ENCODE measurements around the gene BHMT2. TPM values are rescaled to one million over a fixed set of nuclear protein-coding genes. Genes with fewer than 3 reads are reported as not detected.

The BHMT2 gene
- total and polyA plus RNA-seq, 2 of the 13 experiments (the other 11 are each of a cell fraction or from before 2014, with no cell fraction given): 13.8 to 18.8 TPM

GRCh38 chr5:79108792-79109191 is 39.2 kb downstream of the BHMT2 start (continued):
- TF ChIP-seq ZNF431 (CRISPR knock-in tag; IDR thresholded peaks at IDR 0.05; ENCODE audit: borderline replicate concordance, low read depth) (no peak), ZNF883 (CRISPR knock-in tag; IDR thresholded peaks at IDR 0.05; ENCODE audit: not compliant biosample characterization) (no peak), ZNF660 (CRISPR knock-in tag; IDR thresholded peaks at IDR 0.05; ENCODE audit: borderline replicate concordance, low read depth) (no peak), ZFP1 (CRISPR knock-in tag; IDR thresholded peaks at IDR 0.05) (no peak), SUZ12 (IDR thresholded peaks at IDR 0.05; ENCODE audit: low read depth, low read length) (no peak), ATF7 (IDR thresholded peaks at IDR 0.05) (no peak), ATF7 (CRISPR knock-in tag; IDR thresholded peaks at IDR 0.05) (no peak), MED1 (CRISPR knock-in tag; IDR thresholded peaks at IDR 0.05) (peak; percentile 91), SOX5 (CRISPR knock-in tag; IDR thresholded peaks at IDR 0.05; ENCODE audit: borderline replicate concordance) (peak; percentile 58; the same call in 1 of the 2 replicates), MXD3 (CRISPR knock-in tag; IDR thresholded peaks at IDR 0.05) (no peak; the same call in 1 of the 2 replicates), ZNF792 (CRISPR knock-in tag; IDR thresholded peaks at IDR 0.05) (no peak), NR2F6 (IDR thresholded peaks at IDR 0.05) (peak; percentile 32; the same call in 1 of the 2 replicates), NR2F6 (CRISPR knock-in tag; IDR thresholded peaks at IDR 0.05) (peak; percentile 85), SOX13 (IDR thresholded peaks at IDR 0.05) (no peak), SOX13 (CRISPR knock-in tag; conservative IDR thresholded peaks at IDR 0.05 in 1 of 2, IDR thresholded peaks at IDR 0.05 in 1 of 2) (peak in 1 of 2 experiments; percentile 14; a peak in 1 of 4 replicates), THAP7 (CRISPR knock-in tag; IDR thresholded peaks at IDR 0.05) (no peak), NCOR1 (IDR thresholded peaks at IDR 0.05; ENCODE audit: borderline replicate concordance, low read length) (peak; percentile 25; the same call in 1 of the 2 replicates), ZNF839 (CRISPR knock-in tag; IDR thresholded peaks at IDR 0.05; ENCODE audit: borderline replicate concordance) (no peak), PRPF4 (IDR thresholded peaks at IDR 0.05; ENCODE audit: low read depth, low read length, poor library complexity, severe bottlenecking) (no peak), ZNF326 (CRISPR knock-in tag; IDR thresholded peaks at IDR 0.05; ENCODE audit: borderline replicate concordance) (no peak), ARNTL (CRISPR knock-in tag; IDR thresholded peaks at IDR 0.05) (no peak), GTF2F1 (IDR thresholded peaks at IDR 0.05; ENCODE audit: low read length) (no peak), KLF9 (CRISPR knock-in tag; IDR thresholded peaks at IDR 0.05; ENCODE audit: low read depth) (no peak)
- TF ChIP-seq, protein P1, sequence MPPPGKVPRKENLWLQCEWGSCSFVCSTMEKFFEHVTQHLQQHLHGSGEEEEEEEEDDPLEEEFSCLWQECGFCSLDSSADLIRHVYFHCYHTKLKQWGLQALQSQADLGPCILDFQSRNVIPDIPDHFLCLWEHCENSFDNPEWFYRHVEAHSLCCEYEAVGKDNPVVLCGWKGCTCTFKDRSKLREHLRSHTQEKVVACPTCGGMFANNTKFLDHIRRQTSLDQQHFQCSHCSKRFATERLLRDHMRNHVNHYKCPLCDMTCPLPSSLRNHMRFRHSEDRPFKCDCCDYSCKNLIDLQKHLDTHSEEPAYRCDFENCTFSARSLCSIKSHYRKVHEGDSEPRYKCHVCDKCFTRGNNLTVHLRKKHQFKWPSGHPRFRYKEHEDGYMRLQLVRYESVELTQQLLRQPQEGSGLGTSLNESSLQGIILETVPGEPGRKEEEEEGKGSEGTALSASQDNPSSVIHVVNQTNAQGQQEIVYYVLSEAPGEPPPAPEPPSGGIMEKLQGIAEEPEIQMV (CRISPR knock-in tag; IDR thresholded peaks at IDR 0.05; ENCODE audit: low read depth): no peak
- TF ChIP-seq, protein P2, sequence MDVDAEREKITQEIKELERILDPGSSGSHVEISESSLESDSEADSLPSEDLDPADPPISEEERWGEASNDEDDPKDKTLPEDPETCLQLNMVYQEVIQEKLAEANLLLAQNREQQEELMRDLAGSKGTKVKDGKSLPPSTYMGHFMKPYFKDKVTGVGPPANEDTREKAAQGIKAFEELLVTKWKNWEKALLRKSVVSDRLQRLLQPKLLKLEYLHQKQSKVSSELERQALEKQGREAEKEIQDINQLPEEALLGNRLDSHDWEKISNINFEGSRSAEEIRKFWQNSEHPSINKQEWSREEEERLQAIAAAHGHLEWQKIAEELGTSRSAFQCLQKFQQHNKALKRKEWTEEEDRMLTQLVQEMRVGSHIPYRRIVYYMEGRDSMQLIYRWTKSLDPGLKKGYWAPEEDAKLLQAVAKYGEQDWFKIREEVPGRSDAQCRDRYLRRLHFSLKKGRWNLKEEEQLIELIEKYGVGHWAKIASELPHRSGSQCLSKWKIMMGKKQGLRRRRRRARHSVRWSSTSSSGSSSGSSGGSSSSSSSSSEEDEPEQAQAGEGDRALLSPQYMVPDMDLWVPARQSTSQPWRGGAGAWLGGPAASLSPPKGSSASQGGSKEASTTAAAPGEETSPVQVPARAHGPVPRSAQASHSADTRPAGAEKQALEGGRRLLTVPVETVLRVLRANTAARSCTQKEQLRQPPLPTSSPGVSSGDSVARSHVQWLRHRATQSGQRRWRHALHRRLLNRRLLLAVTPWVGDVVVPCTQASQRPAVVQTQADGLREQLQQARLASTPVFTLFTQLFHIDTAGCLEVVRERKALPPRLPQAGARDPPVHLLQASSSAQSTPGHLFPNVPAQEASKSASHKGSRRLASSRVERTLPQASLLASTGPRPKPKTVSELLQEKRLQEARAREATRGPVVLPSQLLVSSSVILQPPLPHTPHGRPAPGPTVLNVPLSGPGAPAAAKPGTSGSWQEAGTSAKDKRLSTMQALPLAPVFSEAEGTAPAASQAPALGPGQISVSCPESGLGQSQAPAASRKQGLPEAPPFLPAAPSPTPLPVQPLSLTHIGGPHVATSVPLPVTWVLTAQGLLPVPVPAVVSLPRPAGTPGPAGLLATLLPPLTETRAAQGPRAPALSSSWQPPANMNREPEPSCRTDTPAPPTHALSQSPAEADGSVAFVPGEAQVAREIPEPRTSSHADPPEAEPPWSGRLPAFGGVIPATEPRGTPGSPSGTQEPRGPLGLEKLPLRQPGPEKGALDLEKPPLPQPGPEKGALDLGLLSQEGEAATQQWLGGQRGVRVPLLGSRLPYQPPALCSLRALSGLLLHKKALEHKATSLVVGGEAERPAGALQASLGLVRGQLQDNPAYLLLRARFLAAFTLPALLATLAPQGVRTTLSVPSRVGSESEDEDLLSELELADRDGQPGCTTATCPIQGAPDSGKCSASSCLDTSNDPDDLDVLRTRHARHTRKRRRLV (CRISPR knock-in tag; IDR thresholded peaks at IDR 0.05): no peak
